ENCODE measurements around the gene PBX4.

PBX4 gene

DNA sequence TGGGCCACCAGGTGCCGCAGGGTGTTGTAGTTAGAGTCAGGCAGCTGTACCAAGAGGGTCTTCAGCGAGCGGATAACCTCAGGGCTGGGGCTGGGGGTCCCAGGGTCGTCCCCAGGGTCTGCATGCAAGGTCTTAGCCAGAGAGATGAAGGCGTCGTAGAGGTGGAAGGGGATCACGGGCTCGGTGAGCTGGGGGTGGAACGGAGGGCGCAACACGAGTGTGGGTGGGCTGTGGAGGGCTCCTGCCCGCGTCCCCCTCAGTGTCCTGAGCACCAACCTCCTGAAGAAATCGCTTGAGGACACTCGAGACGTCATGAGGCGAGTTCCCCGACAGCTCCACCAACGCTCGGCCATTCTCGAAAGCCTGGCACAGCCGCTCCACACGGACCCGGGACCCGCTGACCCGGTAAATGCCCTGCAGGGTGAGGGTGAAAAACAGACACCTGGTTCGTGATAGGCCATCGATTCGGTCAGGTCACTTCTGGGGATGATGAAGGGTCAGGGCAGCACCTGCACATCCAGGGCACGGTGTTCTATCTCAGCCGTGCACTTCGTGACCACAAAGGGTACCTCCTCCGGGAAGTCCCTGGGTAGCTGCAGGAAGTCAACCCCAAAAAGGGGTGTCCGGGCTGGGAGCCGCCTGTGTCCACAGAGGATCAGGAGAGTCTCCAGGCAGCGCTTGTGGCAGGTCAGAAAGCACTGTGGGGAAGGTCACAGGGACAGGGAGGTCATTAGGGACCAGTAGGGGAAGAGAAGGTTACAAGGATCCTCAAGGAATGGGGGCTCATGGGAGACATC is 16.2 kb upstream of the PBX4 start:
- no peaks in the 10 kb centered on the region for H3K4me1 ChIP-seq (ENCODE audit: control insufficient read depth in 1 of 2, insufficient read depth in 2 of 2, low read length in 2 of 2)
- no peaks in the 10 kb centered on the region for H3K9me3 ChIP-seq (ENCODE audit: control insufficient read depth in 1 of 2, low read length in 2 of 2)
- peaks cover 20 to 28% of the 10 kb centered on the region in 2 donors for H3K36me3 ChIP-seq (ENCODE audit: control insufficient read depth in 1 of 2, insufficient read depth in 2 of 2, low read length in 2 of 2)
- H3K27me3 ChIP-seq (ENCODE audit: low read depth, low read length) = no peaks in the 10 kb centered on the region
- H3K4me3 ChIP-seq (ENCODE audit: low read depth in 1 of 2, low read length in 2 of 2) = no peak overlapping the region
- H3K27ac ChIP-seq (ENCODE audit: low read length) = no peak overlapping the region

DNA sequence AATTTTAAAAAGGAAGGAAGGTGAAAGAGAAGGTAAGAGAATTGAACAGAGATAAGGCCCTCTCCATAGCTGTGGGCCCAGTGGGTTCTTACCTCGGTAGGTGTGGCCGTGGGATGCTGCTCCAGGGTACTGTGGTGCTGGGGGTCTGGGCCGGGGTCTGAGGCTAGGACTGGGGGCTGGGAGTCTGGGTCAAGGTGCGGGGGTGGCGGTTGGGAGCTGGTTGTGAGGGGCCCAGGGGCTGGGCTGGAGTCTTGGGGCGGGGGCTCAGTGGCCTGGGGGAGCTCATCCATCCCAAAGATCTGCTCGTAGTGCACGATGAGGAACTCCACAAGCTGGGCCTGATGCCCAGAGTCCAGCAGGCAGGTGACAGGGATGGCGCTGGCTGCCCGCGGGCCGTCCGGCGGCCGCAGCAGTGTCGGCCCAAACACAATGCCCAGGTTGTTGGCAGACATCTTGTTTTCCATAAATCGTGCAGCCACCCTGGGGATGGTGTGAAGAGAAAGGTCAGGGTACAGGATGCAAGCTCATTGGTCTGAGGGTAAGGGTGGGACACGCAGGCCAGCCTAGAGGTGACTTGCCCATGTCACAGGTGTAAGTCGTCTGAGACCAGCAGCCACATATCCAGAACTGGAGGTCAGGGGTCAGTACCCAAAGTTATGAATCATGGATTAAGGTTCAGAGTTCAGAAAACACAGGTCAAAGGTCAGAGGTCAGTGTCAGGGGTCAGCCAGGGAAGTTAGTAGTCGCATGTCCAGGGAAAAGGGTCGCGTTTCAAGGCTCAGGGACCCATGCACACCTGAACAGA is 15.4 kb upstream of the PBX4 start:
- H3K4me1 ChIP-seq (ENCODE audit: control insufficient read depth in 1 of 2, insufficient read depth in 2 of 2, low read length in 2 of 2) = no peaks in the 10 kb centered on the region
- peaks cover 20 to 28% of the 10 kb centered on the region in 2 donors for H3K36me3 ChIP-seq (ENCODE audit: control insufficient read depth in 1 of 2, insufficient read depth in 2 of 2, low read length in 2 of 2)

DNA sequence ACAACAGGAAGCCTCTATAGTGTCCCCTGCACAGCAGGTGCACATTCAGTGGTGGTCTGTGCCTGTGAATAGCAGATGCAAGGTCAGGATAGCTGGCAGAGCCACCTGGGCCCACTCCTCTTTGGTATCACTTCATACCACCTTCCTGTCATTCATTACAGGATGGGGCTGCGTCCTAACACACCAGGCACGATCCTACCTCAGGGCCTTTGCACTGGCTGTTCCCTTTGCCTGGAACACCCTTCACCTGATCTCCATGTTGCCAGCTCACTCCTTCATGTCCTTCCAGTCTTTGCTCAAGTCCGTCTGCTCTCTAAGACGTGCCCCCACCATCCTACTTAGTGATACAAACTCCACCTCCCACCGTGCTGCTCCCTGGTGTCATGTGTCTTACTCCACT is 14.2 kb upstream of the PBX4 start:
- Histone ChIP-seq H3K27me3 (ENCODE audit: low read depth, low read length) (no peaks in the 10 kb centered on the region), H3K27ac (ENCODE audit: low read length) (no peak overlapping the region), H3K4me1 (ENCODE audit: control insufficient read depth in 1 of 2, insufficient read depth in 2 of 2, low read length in 2 of 2) (peaks cover 0 to 11% of the 10 kb centered on the region in 2 donors), H3K4me3 (ENCODE audit: low read depth in 1 of 2, low read length in 2 of 2) (no peak overlapping the region), H3K36me3 (ENCODE audit: control insufficient read depth in 1 of 2, insufficient read depth in 2 of 2, low read length in 2 of 2) (peaks cover 20 to 28% of the 10 kb centered on the region in 2 donors), H3K9me3 (ENCODE audit: control insufficient read depth in 1 of 2, low read length in 2 of 2) (no peaks in the 10 kb centered on the region)

More for the DNA sequence above, 15.4 kb upstream of the PBX4 start:
- H3K4me3 ChIP-seq (ENCODE audit: low read depth in 1 of 2, low read length in 2 of 2) = no peak overlapping the region
- no peaks in the 10 kb centered on the region for H3K27me3 ChIP-seq (ENCODE audit: low read depth, low read length)
- no peak overlapping the region for H3K27ac ChIP-seq (ENCODE audit: low read length)
- no peaks in the 10 kb centered on the region for H3K9me3 ChIP-seq (ENCODE audit: control insufficient read depth in 1 of 2, low read length in 2 of 2)

DNA sequence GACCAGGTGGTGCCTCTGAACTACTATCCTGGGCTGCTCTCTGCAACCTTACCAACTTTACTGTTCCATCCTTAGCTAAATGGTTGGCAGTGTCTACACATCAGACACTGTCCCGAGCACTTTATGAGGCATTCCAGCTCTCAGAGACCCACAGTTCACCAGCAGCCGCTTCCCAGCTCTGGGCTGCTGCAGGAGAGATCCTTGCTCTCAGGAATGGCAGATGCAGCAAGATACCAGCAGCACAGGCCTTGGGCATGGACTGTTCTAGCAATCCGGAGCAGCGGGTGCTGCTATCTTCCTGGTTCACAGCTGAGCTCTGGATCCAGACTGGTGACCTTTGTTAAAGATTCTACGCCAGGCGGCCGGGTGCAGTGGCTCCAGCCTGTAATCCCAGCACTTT is 12.9 kb upstream of the PBX4 start:
- no peaks in the 10 kb centered on the region for H3K27me3 ChIP-seq (ENCODE audit: low read depth, low read length)
- peaks cover 0 to 16% of the 10 kb centered on the region in 2 donors for H3K4me1 ChIP-seq (ENCODE audit: control insufficient read depth in 1 of 2, insufficient read depth in 2 of 2, low read length in 2 of 2)
- H3K36me3 ChIP-seq (ENCODE audit: control insufficient read depth in 1 of 2, insufficient read depth in 2 of 2, low read length in 2 of 2) = peaks cover 20% of the 10 kb centered on the region in 2 donors
- H3K4me3 ChIP-seq (ENCODE audit: low read depth in 1 of 2, low read length in 2 of 2) = no peak overlapping the region
- no peak overlapping the region for H3K27ac ChIP-seq (ENCODE audit: low read length)
- no peaks in the 10 kb centered on the region for H3K9me3 ChIP-seq (ENCODE audit: control insufficient read depth in 1 of 2, low read length in 2 of 2)

DNA sequence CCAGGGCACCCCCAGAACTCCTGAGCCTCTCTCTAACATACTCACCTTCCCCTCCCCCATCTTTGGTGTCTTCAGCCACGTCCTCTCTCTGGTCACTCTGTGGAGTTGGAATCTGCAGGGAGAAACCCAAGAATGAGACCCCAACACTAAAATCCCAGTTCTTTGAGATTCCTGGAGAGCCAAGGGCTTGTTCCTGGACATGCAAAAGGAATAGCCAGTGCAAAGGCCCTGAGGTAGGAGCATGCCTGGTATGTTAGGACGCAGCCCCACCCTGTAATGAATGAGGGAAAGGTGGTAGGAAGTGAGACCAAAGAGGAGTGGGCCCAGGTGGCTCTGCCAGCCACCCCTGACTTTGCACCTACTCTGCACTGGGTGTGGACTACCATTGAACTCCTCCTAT is 11.9 kb upstream of the PBX4 start:
- peaks cover 0 to 16% of the 10 kb centered on the region in 2 donors for H3K4me1 ChIP-seq (ENCODE audit: control insufficient read depth in 1 of 2, insufficient read depth in 2 of 2, low read length in 2 of 2)
- no peak overlapping the region for H3K4me3 ChIP-seq (ENCODE audit: low read depth in 1 of 2, low read length in 2 of 2)
- H3K9me3 ChIP-seq (ENCODE audit: control insufficient read depth in 1 of 2, low read length in 2 of 2) = no peaks in the 10 kb centered on the region
- H3K27me3 ChIP-seq (ENCODE audit: low read depth, low read length) = no peaks in the 10 kb centered on the region
- peaks cover 18 to 19% of the 10 kb centered on the region in 2 donors for H3K36me3 ChIP-seq (ENCODE audit: control insufficient read depth in 1 of 2, insufficient read depth in 2 of 2, low read length in 2 of 2)
- no peak overlapping the region for H3K27ac ChIP-seq (ENCODE audit: low read length)

DNA sequence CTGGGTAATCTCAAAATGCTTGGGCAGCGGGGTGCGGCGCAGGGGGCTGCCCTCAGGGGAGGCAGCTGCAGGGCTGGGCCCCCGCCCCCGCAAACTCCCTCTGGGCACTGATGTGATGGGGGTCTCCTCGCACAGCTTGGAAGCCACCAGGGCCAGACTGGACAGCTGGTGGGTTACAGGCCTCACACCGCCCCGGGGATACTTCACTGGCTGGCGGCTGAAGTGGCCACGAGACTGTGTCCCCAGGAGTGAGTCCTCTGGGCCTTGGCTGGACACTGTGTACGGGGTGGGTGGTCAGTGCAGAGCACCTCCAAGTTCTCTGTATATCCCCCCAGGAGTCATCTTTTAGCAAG is 11.6 kb upstream of the PBX4 start:
- Histone ChIP-seq H3K4me1 (ENCODE audit: control insufficient read depth in 1 of 2, insufficient read depth in 2 of 2, low read length in 2 of 2) (peaks cover 0 to 16% of the 10 kb centered on the region in 2 donors), H3K4me3 (ENCODE audit: low read depth in 1 of 2, low read length in 2 of 2) (no peak overlapping the region), H3K27ac (ENCODE audit: low read length) (no peak overlapping the region), H3K27me3 (ENCODE audit: low read depth, low read length) (no peaks in the 10 kb centered on the region), H3K36me3 (ENCODE audit: control insufficient read depth in 1 of 2, insufficient read depth in 2 of 2, low read length in 2 of 2) (peaks cover 14 to 15% of the 10 kb centered on the region in 2 donors), H3K9me3 (ENCODE audit: control insufficient read depth in 1 of 2, low read length in 2 of 2) (no peaks in the 10 kb centered on the region)

DNA sequence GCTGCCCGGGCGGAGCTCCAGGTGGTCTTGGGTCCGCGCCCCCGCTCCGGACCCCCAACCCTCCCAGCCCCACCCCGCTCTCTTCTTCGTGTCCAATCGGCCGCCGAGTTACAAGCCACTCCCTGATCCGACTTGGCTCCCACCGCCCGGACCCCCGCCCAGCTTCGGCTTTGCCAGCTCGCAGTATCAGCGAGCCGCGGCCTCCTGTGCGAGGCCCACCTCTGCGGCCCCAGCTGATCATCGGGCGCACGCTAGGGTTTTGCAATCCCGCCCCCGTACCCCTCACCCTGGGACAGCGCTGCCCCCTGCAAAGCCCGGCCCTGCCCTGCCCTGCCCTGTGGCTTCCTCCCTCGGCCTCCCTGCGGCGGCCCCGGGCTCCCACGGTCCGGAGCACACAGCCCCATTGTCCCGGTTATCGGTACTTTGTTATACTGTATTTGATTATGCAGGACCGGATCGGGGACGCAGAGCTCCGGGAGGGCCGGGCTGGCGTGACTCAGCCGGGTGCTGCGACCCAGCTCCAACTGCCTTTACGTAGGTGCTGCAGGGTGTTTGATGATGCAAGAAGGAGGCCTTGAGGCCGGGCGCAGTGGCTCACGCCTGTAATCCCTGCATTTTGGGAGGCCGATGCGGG is 10.1 kb upstream of the PBX4 start:
- Histone ChIP-seq H3K27ac (ENCODE audit: low read length) (no peak overlapping the region), H3K27me3 (ENCODE audit: low read depth, low read length) (no peaks in the 10 kb centered on the region), H3K4me3 (ENCODE audit: low read depth in 1 of 2, low read length in 2 of 2) (peak overlapping the region in 1 of 2 donors; percentile 57), H3K36me3 (ENCODE audit: control insufficient read depth in 1 of 2, insufficient read depth in 2 of 2, low read length in 2 of 2) (peaks cover under 1 to 5% of the 10 kb centered on the region in 2 donors), H3K9me3 (ENCODE audit: control insufficient read depth in 1 of 2, low read length in 2 of 2) (no peaks in the 10 kb centered on the region), H3K4me1 (ENCODE audit: control insufficient read depth in 1 of 2, insufficient read depth in 2 of 2, low read length in 2 of 2) (peaks cover 0 to 16% of the 10 kb centered on the region in 2 donors)

DNA sequence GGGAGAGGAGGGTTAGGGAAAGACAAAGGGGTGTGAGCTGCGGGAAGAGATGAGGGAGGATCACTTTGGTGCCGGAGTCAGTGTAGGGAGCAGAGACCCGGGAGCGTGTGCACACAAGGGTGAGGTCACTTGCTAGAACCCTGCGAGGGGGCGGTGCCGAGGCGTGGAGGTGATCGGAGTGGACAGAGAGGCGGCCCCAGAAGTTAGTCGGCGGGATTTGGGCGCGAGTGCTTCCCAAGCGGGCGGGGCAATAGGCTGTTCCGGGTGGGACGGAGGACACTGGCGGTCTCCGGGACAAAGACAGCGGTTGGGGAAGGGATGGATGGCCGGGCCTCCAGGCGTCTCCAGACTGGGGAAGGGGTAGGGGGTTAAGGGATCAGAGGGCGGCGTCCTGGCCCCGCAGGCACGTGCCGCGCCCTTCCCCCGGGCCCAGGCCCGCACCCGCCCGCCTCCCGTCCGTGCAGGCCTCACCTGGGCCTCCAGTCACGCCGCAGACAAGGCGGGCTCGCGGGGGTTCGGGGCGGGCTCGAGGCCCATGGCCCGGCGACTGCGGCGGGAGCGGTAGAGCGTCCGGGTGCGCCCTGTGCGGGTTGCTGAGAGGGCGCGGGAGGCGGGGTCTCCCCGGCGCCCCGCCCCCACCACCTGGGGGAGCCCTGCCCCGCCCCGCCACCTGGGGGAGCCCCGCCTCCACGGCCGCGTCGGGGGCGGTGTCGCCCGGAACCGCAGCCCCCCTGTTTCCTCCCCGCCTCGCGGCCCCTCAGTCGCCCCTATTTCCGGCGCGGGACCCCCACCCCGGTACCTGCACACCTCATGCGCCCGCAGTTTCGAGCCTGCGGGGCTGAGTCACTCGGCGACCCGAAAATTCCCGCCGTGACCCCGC is 9.4 kb upstream of the PBX4 start, which contains the start of gene LPAR2:
LPAR2 (minus strand) TSS at position 600 of the 880 bp plus-strand sequence. CDS start 945 bp downstream, outside the sequence.
- no peaks in the 10 kb centered on the region for H3K27me3 ChIP-seq (ENCODE audit: low read depth, low read length)
- peaks cover 0 to 16% of the 10 kb centered on the region in 2 donors for H3K4me1 ChIP-seq (ENCODE audit: control insufficient read depth in 1 of 2, insufficient read depth in 2 of 2, low read length in 2 of 2)
- peak within 1 kb of the TSS; percentile 28 to 57 for H3K4me3 ChIP-seq (ENCODE audit: low read depth in 1 of 2, low read length in 2 of 2)
- no peak within 1 kb of the TSS for H3K27ac ChIP-seq (ENCODE audit: low read length)
- no peaks in the 10 kb centered on the region for H3K9me3 ChIP-seq (ENCODE audit: control insufficient read depth in 1 of 2, low read length in 2 of 2)
- H3K36me3 ChIP-seq (ENCODE audit: control insufficient read depth in 1 of 2, insufficient read depth in 2 of 2, low read length in 2 of 2) = no peaks in the 10 kb centered on the region

DNA sequence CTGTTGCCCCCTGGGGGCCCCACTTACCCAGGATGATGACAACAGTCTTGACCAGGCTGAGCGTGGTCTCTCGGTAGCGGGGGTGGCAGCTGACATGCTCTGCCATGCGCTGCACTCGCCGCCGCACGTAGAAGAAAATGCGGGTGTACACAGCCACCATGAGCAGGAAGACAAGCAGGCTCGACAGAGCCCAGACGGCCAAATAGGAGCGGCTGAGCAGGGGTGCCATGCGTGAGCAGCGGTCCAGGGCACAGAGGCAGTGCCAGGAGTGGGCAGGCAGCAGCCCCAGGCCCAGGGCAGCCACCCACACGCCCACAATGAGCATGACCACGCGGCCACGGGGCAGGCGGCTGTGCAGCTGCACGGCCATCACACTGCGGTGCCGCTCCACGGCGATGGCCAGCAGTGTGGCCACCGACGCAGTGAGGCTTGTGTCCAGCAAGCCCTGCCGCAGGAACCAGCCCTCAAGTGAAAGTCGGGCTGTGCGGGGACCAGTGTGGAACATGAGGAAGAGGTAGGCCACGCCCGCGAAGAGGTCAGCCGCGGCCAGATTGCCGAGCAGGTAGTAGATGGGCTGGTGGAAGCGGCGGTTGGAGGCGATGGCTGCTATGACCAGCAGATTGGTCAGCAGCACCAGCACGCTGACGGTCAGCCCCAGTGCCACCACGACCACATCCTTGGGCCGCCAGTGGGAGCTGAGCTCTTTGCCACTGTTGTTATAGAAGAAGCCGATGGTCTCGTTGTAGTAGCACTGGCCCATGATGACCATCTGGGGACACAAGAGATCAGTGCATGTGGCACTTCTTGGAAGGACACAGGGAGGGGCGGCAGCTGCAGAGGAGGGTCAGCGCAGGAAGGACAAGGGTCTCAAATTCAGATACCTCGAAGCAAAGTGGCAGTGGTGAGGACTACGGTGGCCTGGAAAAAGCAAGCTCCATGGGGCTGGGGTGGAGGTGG is 8.3 kb upstream of the PBX4 start:
- Histone ChIP-seq H3K9me3 (ENCODE audit: control insufficient read depth in 1 of 2, low read length in 2 of 2) (no peaks in the 10 kb centered on the region), H3K4me1 (ENCODE audit: control insufficient read depth in 1 of 2, insufficient read depth in 2 of 2, low read length in 2 of 2) (peaks cover 0 to 16% of the 10 kb centered on the region in 2 donors), H3K36me3 (ENCODE audit: control insufficient read depth in 1 of 2, insufficient read depth in 2 of 2, low read length in 2 of 2) (no peaks in the 10 kb centered on the region), H3K4me3 (ENCODE audit: low read depth in 1 of 2, low read length in 2 of 2) (peak overlapping the region in 1 of 2 donors; percentile 57), H3K27ac (ENCODE audit: low read length) (no peak overlapping the region), H3K27me3 (ENCODE audit: low read depth, low read length) (no peaks in the 10 kb centered on the region)
